Neural cell (in vitro differentiated cells): ENCODE data around the gene PRELP.

Source experiments
- EP300 ChIP-seq: fragments of 450-650 bp; conservative IDR thresholded peaks from 2 replicates; pipeline ENCODE4 v1.6.1; 2014; ENCODE audit warnings: antibody characterized with exemption, mild to moderate bottlenecking, moderate library complexity; ENCODE audit not compliant: poor library complexity, severe bottlenecking
- EZH2 ChIP-seq: fragments of 200-600, 300-800 bp; shearing (Covaris generic), sonication (generic); IDR thresholded peaks from 2 replicates; pipeline ENCODE4 v1.6.1; 2014; ENCODE audit warnings: antibody characterized with exemption, low read length, borderline replicate concordance, mild to moderate bottlenecking; ENCODE audit not compliant: insufficient read depth, poor library complexity, severe bottlenecking
- TF ChIP-seq, protein P1 (sequence below): fragments of 450-650 bp; IDR thresholded peaks from 2 replicates; pipeline ENCODE4 v1.5.1; 2014; ENCODE audit warnings: antibody characterized with exemption, mild to moderate bottlenecking, moderate library complexity; ENCODE audit not compliant: poor library complexity, severe bottlenecking
- TF ChIP-seq, protein P2 (sequence below): IDR thresholded peaks from 2 replicates; pipeline ENCODE4 v1.6.1; 2012; ENCODE audit warnings: borderline replicate concordance

DNA sequence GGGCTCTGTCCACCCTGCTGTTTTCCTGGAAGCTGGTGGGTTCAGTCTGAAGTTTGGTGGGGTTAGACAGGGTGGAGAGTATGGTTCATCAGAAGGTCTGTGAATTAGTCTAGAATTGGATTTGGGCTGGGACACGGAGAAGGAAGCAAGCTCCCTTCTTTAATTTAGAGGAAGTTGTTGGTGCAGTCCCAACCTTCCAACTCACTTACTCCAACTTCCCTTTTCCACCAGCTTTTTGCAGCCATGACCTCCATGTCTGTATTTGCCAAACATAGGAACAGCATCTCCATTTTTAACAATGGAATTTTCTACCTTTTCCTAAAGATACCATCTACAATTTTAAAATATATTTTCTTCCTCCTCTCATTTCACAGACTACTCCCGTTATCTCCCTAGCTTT, 28.5 kb upstream of the PRELP start:
- TF ChIP-seq EP300 = no peak
- no peak for TF ChIP-seq EZH2
- TF ChIP-seq, protein P1, sequence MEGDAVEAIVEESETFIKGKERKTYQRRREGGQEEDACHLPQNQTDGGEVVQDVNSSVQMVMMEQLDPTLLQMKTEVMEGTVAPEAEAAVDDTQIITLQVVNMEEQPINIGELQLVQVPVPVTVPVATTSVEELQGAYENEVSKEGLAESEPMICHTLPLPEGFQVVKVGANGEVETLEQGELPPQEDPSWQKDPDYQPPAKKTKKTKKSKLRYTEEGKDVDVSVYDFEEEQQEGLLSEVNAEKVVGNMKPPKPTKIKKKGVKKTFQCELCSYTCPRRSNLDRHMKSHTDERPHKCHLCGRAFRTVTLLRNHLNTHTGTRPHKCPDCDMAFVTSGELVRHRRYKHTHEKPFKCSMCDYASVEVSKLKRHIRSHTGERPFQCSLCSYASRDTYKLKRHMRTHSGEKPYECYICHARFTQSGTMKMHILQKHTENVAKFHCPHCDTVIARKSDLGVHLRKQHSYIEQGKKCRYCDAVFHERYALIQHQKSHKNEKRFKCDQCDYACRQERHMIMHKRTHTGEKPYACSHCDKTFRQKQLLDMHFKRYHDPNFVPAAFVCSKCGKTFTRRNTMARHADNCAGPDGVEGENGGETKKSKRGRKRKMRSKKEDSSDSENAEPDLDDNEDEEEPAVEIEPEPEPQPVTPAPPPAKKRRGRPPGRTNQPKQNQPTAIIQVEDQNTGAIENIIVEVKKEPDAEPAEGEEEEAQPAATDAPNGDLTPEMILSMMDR = no peak
- TF ChIP-seq, protein P2, sequence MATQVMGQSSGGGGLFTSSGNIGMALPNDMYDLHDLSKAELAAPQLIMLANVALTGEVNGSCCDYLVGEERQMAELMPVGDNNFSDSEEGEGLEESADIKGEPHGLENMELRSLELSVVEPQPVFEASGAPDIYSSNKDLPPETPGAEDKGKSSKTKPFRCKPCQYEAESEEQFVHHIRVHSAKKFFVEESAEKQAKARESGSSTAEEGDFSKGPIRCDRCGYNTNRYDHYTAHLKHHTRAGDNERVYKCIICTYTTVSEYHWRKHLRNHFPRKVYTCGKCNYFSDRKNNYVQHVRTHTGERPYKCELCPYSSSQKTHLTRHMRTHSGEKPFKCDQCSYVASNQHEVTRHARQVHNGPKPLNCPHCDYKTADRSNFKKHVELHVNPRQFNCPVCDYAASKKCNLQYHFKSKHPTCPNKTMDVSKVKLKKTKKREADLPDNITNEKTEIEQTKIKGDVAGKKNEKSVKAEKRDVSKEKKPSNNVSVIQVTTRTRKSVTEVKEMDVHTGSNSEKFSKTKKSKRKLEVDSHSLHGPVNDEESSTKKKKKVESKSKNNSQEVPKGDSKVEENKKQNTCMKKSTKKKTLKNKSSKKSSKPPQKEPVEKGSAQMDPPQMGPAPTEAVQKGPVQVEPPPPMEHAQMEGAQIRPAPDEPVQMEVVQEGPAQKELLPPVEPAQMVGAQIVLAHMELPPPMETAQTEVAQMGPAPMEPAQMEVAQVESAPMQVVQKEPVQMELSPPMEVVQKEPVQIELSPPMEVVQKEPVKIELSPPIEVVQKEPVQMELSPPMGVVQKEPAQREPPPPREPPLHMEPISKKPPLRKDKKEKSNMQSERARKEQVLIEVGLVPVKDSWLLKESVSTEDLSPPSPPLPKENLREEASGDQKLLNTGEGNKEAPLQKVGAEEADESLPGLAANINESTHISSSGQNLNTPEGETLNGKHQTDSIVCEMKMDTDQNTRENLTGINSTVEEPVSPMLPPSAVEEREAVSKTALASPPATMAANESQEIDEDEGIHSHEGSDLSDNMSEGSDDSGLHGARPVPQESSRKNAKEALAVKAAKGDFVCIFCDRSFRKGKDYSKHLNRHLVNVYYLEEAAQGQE = no peak
